Measurements from ENCODE around the gene DCDC1. TPM values are rescaled to one million over a fixed set of nuclear protein-coding genes. Genes with fewer than 3 reads are reported as not detected.

Gene DCDC1
- total RNA-seq, 1 experiment from 2014 or later = 0.22 TPM

DNA sequence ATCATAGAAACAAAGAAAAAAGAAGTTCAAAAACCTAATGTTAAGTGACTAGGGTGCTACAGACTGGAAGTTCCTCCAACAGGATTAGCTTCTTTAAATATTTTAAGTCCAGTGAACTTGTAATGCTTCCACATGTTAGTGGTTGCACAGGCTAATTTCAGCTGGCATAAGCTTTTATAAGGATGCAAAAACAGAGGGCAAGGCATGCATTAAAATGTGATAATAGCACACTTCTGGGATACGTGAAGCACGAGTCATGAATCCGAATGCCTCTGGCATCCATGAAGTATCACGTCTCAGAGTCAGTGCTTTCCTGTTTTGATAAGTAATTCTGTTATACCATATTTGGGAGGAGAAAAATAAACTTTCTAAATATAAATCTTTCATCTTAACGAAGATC, 106.8 kb downstream of the DCDC1 start:
- peaks cover 3% of the 10 kb centered on the region; the same call in 1 of the 2 replicates for H3K9me3 Mint-ChIP-seq
- TF ChIP-seq EMX1 (CRISPR knock-in tag; IDR thresholded peaks at IDR 0.05) (no peak), ETV6 (CRISPR knock-in tag; IDR thresholded peaks at IDR 0.05) (no peak), SMAD4 (CRISPR knock-in tag; IDR thresholded peaks at IDR 0.05) (no peak), RORB (CRISPR knock-in tag; IDR thresholded peaks at IDR 0.05) (no peak), ZNF423 (CRISPR knock-in tag; IDR thresholded peaks at IDR 0.05) (no peak), JAZF1 (CRISPR knock-in tag; IDR thresholded peaks at IDR 0.05) (no peak)
- TF ChIP-seq, protein P1, sequence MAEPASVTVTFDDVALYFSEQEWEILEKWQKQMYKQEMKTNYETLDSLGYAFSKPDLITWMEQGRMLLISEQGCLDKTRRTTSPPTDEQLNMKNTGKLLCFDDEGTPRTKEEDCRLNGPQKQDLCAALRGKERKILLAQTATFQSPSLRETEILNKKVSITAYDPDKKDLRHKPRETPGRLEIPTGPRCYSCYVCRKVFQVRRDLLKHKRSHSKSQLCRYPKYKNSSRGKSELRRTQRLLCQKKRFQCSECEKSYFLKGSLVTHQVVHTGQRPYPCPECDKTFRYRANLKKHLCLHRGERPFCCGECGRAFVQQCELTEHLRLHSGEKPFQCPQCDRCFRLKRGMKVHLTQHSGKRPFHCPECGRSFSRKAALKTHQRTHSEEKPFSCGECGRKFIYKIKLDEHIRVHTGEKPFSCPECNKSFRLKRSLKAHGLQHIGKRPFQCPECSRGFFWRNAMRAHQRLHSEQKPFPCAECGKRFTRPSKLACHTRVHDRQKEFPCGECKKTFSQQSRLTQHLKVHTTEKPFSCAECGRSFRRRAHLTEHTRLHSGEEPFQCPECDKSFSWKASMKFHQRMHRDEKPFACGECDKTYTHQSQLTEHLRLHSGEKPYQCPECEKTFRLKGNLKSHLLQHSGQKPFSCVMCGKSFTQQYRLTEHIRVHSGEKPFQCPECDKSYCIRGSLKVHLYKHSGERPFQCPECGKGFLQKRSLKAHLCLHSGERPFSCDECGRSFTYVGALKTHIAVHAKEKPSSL (CRISPR knock-in tag; conservative IDR thresholded peaks at IDR 0.05) = no peak
- TF ChIP-seq, protein P2, sequence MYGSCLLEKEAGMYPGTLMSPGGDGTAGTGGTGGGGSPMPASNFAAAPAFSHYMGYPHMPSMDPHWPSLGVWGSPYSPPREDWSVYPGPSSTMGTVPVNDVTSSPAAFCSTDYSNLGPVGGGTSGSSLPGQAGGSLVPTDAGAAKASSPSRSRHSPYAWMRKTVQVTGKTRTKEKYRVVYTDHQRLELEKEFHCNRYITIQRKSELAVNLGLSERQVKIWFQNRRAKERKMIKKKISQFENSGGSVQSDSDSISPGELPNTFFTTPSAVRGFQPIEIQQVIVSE (CRISPR knock-in tag; IDR thresholded peaks at IDR 0.05; ENCODE audit: borderline replicate concordance) = no peak
- TF ChIP-seq, protein P3, sequence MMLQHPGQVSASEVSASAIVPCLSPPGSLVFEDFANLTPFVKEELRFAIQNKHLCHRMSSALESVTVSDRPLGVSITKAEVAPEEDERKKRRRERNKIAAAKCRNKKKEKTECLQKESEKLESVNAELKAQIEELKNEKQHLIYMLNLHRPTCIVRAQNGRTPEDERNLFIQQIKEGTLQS (CRISPR knock-in tag; conservative IDR thresholded peaks at IDR 0.05) = no peak
- TF ChIP-seq, protein P4, sequence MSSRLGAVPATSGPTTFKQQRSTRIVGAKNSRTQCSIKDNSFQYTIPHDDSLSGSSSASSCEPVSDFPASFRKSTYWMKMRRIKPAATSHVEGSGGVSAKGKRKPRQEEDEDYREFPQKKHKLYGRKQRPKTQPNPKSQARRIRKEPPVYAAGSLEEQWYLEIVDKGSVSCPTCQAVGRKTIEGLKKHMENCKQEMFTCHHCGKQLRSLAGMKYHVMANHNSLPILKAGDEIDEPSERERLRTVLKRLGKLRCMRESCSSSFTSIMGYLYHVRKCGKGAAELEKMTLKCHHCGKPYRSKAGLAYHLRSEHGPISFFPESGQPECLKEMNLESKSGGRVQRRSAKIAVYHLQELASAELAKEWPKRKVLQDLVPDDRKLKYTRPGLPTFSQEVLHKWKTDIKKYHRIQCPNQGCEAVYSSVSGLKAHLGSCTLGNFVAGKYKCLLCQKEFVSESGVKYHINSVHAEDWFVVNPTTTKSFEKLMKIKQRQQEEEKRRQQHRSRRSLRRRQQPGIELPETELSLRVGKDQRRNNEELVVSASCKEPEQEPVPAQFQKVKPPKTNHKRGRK (CRISPR knock-in tag; IDR thresholded peaks at IDR 0.05; ENCODE audit: borderline replicate concordance) = no peak
- TF ChIP-seq, protein P5, sequence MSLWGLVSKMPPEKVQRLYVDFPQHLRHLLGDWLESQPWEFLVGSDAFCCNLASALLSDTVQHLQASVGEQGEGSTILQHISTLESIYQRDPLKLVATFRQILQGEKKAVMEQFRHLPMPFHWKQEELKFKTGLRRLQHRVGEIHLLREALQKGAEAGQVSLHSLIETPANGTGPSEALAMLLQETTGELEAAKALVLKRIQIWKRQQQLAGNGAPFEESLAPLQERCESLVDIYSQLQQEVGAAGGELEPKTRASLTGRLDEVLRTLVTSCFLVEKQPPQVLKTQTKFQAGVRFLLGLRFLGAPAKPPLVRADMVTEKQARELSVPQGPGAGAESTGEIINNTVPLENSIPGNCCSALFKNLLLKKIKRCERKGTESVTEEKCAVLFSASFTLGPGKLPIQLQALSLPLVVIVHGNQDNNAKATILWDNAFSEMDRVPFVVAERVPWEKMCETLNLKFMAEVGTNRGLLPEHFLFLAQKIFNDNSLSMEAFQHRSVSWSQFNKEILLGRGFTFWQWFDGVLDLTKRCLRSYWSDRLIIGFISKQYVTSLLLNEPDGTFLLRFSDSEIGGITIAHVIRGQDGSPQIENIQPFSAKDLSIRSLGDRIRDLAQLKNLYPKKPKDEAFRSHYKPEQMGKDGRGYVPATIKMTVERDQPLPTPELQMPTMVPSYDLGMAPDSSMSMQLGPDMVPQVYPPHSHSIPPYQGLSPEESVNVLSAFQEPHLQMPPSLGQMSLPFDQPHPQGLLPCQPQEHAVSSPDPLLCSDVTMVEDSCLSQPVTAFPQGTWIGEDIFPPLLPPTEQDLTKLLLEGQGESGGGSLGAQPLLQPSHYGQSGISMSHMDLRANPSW (CRISPR knock-in tag; conservative IDR thresholded peaks at IDR 0.05; ENCODE audit: low read depth) = no peak
- TF ChIP-seq, protein P6, sequence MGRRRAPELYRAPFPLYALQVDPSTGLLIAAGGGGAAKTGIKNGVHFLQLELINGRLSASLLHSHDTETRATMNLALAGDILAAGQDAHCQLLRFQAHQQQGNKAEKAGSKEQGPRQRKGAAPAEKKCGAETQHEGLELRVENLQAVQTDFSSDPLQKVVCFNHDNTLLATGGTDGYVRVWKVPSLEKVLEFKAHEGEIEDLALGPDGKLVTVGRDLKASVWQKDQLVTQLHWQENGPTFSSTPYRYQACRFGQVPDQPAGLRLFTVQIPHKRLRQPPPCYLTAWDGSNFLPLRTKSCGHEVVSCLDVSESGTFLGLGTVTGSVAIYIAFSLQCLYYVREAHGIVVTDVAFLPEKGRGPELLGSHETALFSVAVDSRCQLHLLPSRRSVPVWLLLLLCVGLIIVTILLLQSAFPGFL (CRISPR knock-in tag; IDR thresholded peaks at IDR 0.05; ENCODE audit: borderline replicate concordance) = no peak
- TF ChIP-seq, protein P7, sequence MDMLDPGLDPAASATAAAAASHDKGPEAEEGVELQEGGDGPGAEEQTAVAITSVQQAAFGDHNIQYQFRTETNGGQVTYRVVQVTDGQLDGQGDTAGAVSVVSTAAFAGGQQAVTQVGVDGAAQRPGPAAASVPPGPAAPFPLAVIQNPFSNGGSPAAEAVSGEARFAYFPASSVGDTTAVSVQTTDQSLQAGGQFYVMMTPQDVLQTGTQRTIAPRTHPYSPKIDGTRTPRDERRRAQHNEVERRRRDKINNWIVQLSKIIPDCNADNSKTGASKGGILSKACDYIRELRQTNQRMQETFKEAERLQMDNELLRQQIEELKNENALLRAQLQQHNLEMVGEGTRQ (CRISPR knock-in tag; IDR thresholded peaks at IDR 0.05) = no peak
- TF ChIP-seq, protein P8, sequence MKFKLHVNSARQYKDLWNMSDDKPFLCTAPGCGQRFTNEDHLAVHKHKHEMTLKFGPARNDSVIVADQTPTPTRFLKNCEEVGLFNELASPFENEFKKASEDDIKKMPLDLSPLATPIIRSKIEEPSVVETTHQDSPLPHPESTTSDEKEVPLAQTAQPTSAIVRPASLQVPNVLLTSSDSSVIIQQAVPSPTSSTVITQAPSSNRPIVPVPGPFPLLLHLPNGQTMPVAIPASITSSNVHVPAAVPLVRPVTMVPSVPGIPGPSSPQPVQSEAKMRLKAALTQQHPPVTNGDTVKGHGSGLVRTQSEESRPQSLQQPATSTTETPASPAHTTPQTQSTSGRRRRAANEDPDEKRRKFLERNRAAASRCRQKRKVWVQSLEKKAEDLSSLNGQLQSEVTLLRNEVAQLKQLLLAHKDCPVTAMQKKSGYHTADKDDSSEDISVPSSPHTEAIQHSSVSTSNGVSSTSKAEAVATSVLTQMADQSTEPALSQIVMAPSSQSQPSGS (CRISPR knock-in tag; IDR thresholded peaks at IDR 0.05; ENCODE audit: borderline replicate concordance, low read depth) = no peak
- TF ChIP-seq, protein P9, sequence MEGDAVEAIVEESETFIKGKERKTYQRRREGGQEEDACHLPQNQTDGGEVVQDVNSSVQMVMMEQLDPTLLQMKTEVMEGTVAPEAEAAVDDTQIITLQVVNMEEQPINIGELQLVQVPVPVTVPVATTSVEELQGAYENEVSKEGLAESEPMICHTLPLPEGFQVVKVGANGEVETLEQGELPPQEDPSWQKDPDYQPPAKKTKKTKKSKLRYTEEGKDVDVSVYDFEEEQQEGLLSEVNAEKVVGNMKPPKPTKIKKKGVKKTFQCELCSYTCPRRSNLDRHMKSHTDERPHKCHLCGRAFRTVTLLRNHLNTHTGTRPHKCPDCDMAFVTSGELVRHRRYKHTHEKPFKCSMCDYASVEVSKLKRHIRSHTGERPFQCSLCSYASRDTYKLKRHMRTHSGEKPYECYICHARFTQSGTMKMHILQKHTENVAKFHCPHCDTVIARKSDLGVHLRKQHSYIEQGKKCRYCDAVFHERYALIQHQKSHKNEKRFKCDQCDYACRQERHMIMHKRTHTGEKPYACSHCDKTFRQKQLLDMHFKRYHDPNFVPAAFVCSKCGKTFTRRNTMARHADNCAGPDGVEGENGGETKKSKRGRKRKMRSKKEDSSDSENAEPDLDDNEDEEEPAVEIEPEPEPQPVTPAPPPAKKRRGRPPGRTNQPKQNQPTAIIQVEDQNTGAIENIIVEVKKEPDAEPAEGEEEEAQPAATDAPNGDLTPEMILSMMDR (IDR thresholded peaks at IDR 0.05) = no peak
- TF ChIP-seq, protein P10, sequence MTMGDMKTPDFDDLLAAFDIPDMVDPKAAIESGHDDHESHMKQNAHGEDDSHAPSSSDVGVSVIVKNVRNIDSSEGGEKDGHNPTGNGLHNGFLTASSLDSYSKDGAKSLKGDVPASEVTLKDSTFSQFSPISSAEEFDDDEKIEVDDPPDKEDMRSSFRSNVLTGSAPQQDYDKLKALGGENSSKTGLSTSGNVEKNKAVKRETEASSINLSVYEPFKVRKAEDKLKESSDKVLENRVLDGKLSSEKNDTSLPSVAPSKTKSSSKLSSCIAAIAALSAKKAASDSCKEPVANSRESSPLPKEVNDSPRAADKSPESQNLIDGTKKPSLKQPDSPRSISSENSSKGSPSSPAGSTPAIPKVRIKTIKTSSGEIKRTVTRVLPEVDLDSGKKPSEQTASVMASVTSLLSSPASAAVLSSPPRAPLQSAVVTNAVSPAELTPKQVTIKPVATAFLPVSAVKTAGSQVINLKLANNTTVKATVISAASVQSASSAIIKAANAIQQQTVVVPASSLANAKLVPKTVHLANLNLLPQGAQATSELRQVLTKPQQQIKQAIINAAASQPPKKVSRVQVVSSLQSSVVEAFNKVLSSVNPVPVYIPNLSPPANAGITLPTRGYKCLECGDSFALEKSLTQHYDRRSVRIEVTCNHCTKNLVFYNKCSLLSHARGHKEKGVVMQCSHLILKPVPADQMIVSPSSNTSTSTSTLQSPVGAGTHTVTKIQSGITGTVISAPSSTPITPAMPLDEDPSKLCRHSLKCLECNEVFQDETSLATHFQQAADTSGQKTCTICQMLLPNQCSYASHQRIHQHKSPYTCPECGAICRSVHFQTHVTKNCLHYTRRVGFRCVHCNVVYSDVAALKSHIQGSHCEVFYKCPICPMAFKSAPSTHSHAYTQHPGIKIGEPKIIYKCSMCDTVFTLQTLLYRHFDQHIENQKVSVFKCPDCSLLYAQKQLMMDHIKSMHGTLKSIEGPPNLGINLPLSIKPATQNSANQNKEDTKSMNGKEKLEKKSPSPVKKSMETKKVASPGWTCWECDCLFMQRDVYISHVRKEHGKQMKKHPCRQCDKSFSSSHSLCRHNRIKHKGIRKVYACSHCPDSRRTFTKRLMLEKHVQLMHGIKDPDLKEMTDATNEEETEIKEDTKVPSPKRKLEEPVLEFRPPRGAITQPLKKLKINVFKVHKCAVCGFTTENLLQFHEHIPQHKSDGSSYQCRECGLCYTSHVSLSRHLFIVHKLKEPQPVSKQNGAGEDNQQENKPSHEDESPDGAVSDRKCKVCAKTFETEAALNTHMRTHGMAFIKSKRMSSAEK (CRISPR knock-in tag; IDR thresholded peaks at IDR 0.05; ENCODE audit: borderline replicate concordance) = no peak
- no peak overlapping the region for H3K27ac Mint-ChIP-seq
- no peaks in the 10 kb centered on the region for H3K4me1 Mint-ChIP-seq
- CTCF ChIA-PET = no interaction called here
- no peaks in the 10 kb centered on the region for H3K27me3 Mint-ChIP-seq (ENCODE audit: low read depth)
- H3K36me3 Mint-ChIP-seq = no peaks in the 10 kb centered on the region
- POLR2A ChIA-PET = no interaction called here
- DNase-seq (ENCODE audit: low spot score) = no peak
- H3K4me3 Mint-ChIP-seq = no peak overlapping the region
- ATAC-seq = no peak

Data from WTC11 (cell line).